SK-N-SH (cell line): ENCODE measurements around the gene BAG3.

ENCODE experiments used
- CTCF ChIP-seq: fragments of 200-600 bp; sonication (generic); IDR thresholded peaks from 2 replicates; pipeline ENCODE4 v1.6.1; 2017; ENCODE audit warnings: antibody characterized with exemption, mild to moderate bottlenecking, moderate library complexity
- EP300 ChIP-seq, 2 experiments: IDR thresholded peaks; 2 replicates each; pipeline versions ENCODE4 v1.4.0 to v1.6.1; 2012; ENCODE audit warnings: borderline replicate concordance in 1 of 2, low read depth in 1 of 2, low read length in 1 of 2
- EZH2phosphoT487 ChIP-seq: fragments of 200-600 bp; sonication (generic); IDR thresholded peaks from 2 replicates; pipeline ENCODE4 v1.6.1; 2017; ENCODE audit warnings: low read depth, mixed run types, mild to moderate bottlenecking, antibody characterized with exemption, moderate library complexity, borderline replicate concordance
- FOXJ3 ChIP-seq: sonication (generic); formaldehyde crosslinking; IDR thresholded peaks from 2 replicates; pipeline ENCODE4 v1.5.1; 2020; ENCODE audit warnings: mild to moderate bottlenecking, missing genetic modification reagents
- GATA2 ChIP-seq: sonication (generic); formaldehyde crosslinking; IDR thresholded peaks from 2 replicates; pipeline ENCODE4 v1.5.0; 2020; ENCODE audit warnings: mild to moderate bottlenecking, missing genetic modification reagents
- JUND ChIP-seq: IDR thresholded peaks from 2 replicates; pipeline ENCODE4 v1.4.0; 2012
- MAX ChIP-seq: IDR thresholded peaks from 2 replicates; pipeline ENCODE4 v1.4.0; 2012; ENCODE audit warnings: low read depth
- NRF1 ChIP-seq: IDR thresholded peaks from 2 replicates; pipeline ENCODE4 v1.6.1; 2012; ENCODE audit warnings: low read depth, mild to moderate bottlenecking, low read length
- PBX3 ChIP-seq: IDR thresholded peaks from 2 replicates; pipeline ENCODE4; 2012
- REST ChIP-seq: IDR thresholded peaks from 2 replicates; pipeline ENCODE4 v1.6.1; 2012; ENCODE audit warnings: mild to moderate bottlenecking, low read depth, low read length, moderate library complexity
- USF2 ChIP-seq: fragments of 150-350 bp; IDR thresholded peaks from 2 replicates; pipeline ENCODE4 v1.6.1; 2017; ENCODE audit warnings: antibody characterized with exemption, low read length, low read depth, borderline replicate concordance
- YY1 ChIP-seq: IDR thresholded peaks from 2 replicates; pipeline ENCODE4 v1.4.0; 2012; ENCODE audit warnings: low read depth, mild to moderate bottlenecking
- ZBTB33 ChIP-seq: IDR thresholded peaks from 2 replicates; pipeline ENCODE4 v1.4.0; 2012; ENCODE audit warnings: low read depth, borderline replicate concordance

- no peak for TF ChIP-seq ZBTB33
- TF ChIP-seq CTCF: no peak
- TF ChIP-seq NRF1: no peak
- TF ChIP-seq JUND: no peak
- TF ChIP-seq EP300 (IDR thresholded peaks at IDR 0.05; ENCODE audit: borderline replicate concordance in 1 of 2, low read depth in 1 of 2, low read length in 1 of 2): no peak
- TF ChIP-seq EZH2phosphoT487: no peak
- no peak for TF ChIP-seq YY1
- TF ChIP-seq GATA2 (CRISPR knock-in tag): no peak
- TF ChIP-seq MAX: 0 out of 2 replicates have a peak, but pooled peaks have one; percentile 17
- no peak for TF ChIP-seq REST
- TF ChIP-seq FOXJ3 (CRISPR knock-in tag): no peak
- no peak for TF ChIP-seq USF2
- no peak for TF ChIP-seq PBX3
Measured at GRCh38 chr10:119724593-119725516, 73.7 kb downstream of the BAG3 start.
